Smooth muscle cell (in vitro differentiated cells): ENCODE measurements around the gene PIP5K1C. TPM values are rescaled to one million over a fixed set of nuclear protein-coding genes. Genes with fewer than 3 reads are reported as not detected.

Source experiments
- DNase-seq: peaks from one replicate; lab custom pipeline; 2025; ENCODE audit not compliant: unreplicated experiment; lab: John Stamatoyannopoulos, UW
- H2AFZ ChIP-seq: fragments of 200-600 bp; sonication (generic); 2 replicates; pipeline ENCODE4 v1.6.0; 2016; ENCODE audit warnings: antibody characterized with exemption, low read depth, mild to moderate bottlenecking
- H3F3A ChIP-seq: fragments of 200-600 bp; sonication (generic); 2 replicates; pipeline ENCODE4 v1.6.0; 2017; ENCODE audit warnings: antibody characterized with exemption, low read depth
- H3K27ac ChIP-seq: fragments of 200-600 bp; sonication (generic); 2 replicates; pipeline ENCODE4 v1.5.1; 2016; ENCODE audit warnings: low read depth, mild to moderate bottlenecking
- H3K27me3 ChIP-seq: fragments of 200-600 bp; sonication (generic); 2 replicates; pipeline ENCODE4 v1.6.1; 2016; ENCODE audit warnings: low read depth, mild to moderate bottlenecking
- H3K36me3 ChIP-seq: fragments of 200-600 bp; sonication (generic); 2 replicates; pipeline ENCODE4 v1.5.1; 2016; ENCODE audit warnings: low read depth
- H3K4me1 ChIP-seq: fragments of 200-600 bp; sonication (generic); 2 replicates; pipeline ENCODE4 v1.5.1; 2016; ENCODE audit warnings: low read depth
- H3K4me2 ChIP-seq: fragments of 200-600 bp; sonication (generic); 2 replicates; pipeline ENCODE4 v1.6.0; 2016; ENCODE audit warnings: mild to moderate bottlenecking
- H3K4me3 ChIP-seq: fragments of 200-600 bp; sonication (generic); 2 replicates; pipeline ENCODE4 v1.5.1; 2016; ENCODE audit warnings: mild to moderate bottlenecking
- H3K79me2 ChIP-seq: fragments of 200-600 bp; sonication (generic); 2 replicates; pipeline ENCODE4 v1.6.0; 2016; ENCODE audit warnings: low read depth, mild to moderate bottlenecking
- H3K9ac ChIP-seq: fragments of 200-600 bp; sonication (generic); 2 replicates; pipeline ENCODE4 v1.6.0; 2016; ENCODE audit warnings: low read depth
- H3K9me3 ChIP-seq: fragments of 200-600 bp; sonication (generic); replicated peaks from 2 replicates; pipeline ENCODE4 v1.5.1; 2016; ENCODE audit warnings: low read depth
- H4K20me1 ChIP-seq: fragments of 200-600 bp; sonication (generic); 2 replicates; pipeline ENCODE4 v1.6.0; 2016; ENCODE audit warnings: low read depth
- WGBS: methylation state at CpG from one replicate; pipeline ENCODE4 v1.1.7; 2016; ENCODE audit warnings: low lambda C conversion rate; 5-methylcytosine and 5-hydroxymethylcytosine counted together
- polyA plus RNA-seq: library from polyadenylated mRNA; unstranded; fragments of >200 nt; fragmentation: Nextera tagmentation; extraction: Ambion mirVana; gene quantifications from 2 replicates; pipeline ENCODE4 v1.2.1, GENCODE V29; 2016
- total RNA-seq: library from RNA; depleted of rRNA; stranded (reverse); fragments of >200 nt; gene quantifications from 2 replicates; pipeline ENCODE4 v1.2.3, GENCODE V29; 2014
- TF ChIP-seq, protein P1 (sequence below): fragments of 200-600 bp; sonication (generic); IDR thresholded peaks from 2 replicates; pipeline ENCODE4 v1.5.1; 2017; ENCODE audit warnings: borderline replicate concordance, mild to moderate bottlenecking, antibody characterized with exemption; ENCODE audit not compliant: insufficient read depth, poor library complexity, severe bottlenecking

The PIP5K1C gene
- total and polyA plus RNA-seq, 2 experiments from 2014 or later, result 13.2 to 27.2 TPM

DNA sequence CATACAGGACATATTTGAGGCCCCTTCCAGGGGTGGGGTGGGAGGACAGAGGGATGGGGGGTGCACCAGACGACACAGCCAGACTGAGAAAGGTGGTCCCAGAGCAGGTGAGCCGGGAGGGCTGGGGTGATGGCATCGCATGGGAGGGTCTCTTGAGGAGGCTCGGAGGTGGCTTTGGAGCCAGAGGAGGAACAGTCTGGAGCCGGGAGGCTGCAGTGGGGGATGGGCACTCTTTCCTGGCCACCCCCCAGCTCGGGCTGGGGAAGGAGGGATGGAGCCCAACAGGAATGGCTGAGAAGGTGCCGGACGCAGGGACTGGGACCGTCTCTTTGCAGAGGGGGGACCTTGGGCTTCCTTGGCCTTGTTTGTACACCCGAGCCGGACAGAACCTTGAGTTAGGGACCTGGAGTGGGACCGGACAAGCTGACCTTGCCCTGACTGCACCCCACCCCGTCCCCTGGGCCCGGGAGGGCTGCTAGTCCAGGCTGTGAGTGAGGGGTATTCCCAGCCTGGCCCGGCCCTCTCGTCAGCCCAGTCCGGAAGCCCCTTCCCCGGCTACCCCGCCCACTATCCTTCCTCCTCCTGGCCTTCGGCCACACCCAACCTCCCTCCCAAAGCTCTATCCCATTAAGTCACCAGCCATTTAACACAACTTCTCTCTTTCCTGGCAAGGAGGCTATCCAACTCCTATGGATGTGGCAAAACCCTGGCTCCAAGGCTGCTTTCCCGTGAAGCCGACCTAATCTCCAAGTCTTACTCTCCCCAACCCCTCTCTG is 92.8 kb downstream of the PIP5K1C start:
- peak overlapping the region; percentile 43 for H3K27ac ChIP-seq
- H3K27me3 ChIP-seq, result no peaks in the 10 kb centered on the region
- H2AFZ ChIP-seq, result peak overlapping the region; percentile 63
- H4K20me1 ChIP-seq, result no peaks in the 10 kb centered on the region
- no peaks in the 10 kb centered on the region for H3K79me2 ChIP-seq
- H3K4me2 ChIP-seq, result peak overlapping the region; percentile 86
- DNase-seq, result peak; percentile 40
- no peaks in the 10 kb centered on the region for H3K9me3 ChIP-seq
- no peaks in the 10 kb centered on the region for H3K36me3 ChIP-seq
- no peaks in the 10 kb centered on the region for H3F3A ChIP-seq
- 22% methylated on average over 18 of the region's 22 CpGs for WGBS
- no peak overlapping the region for H3K9ac ChIP-seq
- H3K4me1 ChIP-seq, result peaks cover 8% of the 10 kb centered on the region
- TF ChIP-seq, protein P1, sequence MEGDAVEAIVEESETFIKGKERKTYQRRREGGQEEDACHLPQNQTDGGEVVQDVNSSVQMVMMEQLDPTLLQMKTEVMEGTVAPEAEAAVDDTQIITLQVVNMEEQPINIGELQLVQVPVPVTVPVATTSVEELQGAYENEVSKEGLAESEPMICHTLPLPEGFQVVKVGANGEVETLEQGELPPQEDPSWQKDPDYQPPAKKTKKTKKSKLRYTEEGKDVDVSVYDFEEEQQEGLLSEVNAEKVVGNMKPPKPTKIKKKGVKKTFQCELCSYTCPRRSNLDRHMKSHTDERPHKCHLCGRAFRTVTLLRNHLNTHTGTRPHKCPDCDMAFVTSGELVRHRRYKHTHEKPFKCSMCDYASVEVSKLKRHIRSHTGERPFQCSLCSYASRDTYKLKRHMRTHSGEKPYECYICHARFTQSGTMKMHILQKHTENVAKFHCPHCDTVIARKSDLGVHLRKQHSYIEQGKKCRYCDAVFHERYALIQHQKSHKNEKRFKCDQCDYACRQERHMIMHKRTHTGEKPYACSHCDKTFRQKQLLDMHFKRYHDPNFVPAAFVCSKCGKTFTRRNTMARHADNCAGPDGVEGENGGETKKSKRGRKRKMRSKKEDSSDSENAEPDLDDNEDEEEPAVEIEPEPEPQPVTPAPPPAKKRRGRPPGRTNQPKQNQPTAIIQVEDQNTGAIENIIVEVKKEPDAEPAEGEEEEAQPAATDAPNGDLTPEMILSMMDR, result no peak
- H3K4me3 ChIP-seq, result peak overlapping the region; percentile 65

- H3K9ac ChIP-seq, result peak within 1 kb of the TSS; percentile 2
- H3K27me3 ChIP-seq, result no peaks in the 10 kb centered on the region
- peak; percentile 82 for DNase-seq
- H3K4me1 ChIP-seq, result peaks cover 8% of the 10 kb centered on the region
- H3K36me3 ChIP-seq, result no peaks in the 10 kb centered on the region
- H4K20me1 ChIP-seq, result no peaks in the 10 kb centered on the region
- no peaks in the 10 kb centered on the region for H3K9me3 ChIP-seq
- peak within 1 kb of the TSS; percentile 86 for H3K4me2 ChIP-seq
- peak within 1 kb of the TSS; percentile 63 for H2AFZ ChIP-seq
- no peaks in the 10 kb centered on the region for H3F3A ChIP-seq
- H3K79me2 ChIP-seq, result no peaks in the 10 kb centered on the region
- TF ChIP-seq, protein P1, result no peak
- 10% methylated on average over 9 of the region's 46 CpGs for WGBS
- H3K27ac ChIP-seq, result peak within 1 kb of the TSS; percentile 43
- H3K4me3 ChIP-seq, result peak within 1 kb of the TSS; percentile 65
These were observed 93.5 kb downstream of the PIP5K1C start, which contains the start of gene TBXA2R for GRCh38 chr19:3606690-3607289. Gene TBXA2R (minus strand): TSS chr19:3606875. CDS start chr19:3600634, 6,241 bp downstream.

GRCh38 chr19:3606174-3606689 is 94.0 kb downstream of the PIP5K1C start:
- no peaks in the 10 kb centered on the region for H3K79me2 ChIP-seq
- H2AFZ ChIP-seq, result peak overlapping the region; percentile 63
- no peaks in the 10 kb centered on the region for H3K27me3 ChIP-seq
- H3K4me2 ChIP-seq, result peak overlapping the region; percentile 86
- TF ChIP-seq, protein P1, result no peak
- WGBS, result 23% methylated on average over 26 of the region's 35 CpGs
- H3F3A ChIP-seq, result no peaks in the 10 kb centered on the region
- H3K9ac ChIP-seq, result peak overlapping the region; percentile 2
- no peaks in the 10 kb centered on the region for H4K20me1 ChIP-seq
- no peak overlapping the region for H3K27ac ChIP-seq
- H3K36me3 ChIP-seq, result no peaks in the 10 kb centered on the region
- H3K9me3 ChIP-seq, result no peaks in the 10 kb centered on the region
- peak overlapping the region; percentile 65 for H3K4me3 ChIP-seq
- DNase-seq, result no peak
- peaks cover 8% of the 10 kb centered on the region for H3K4me1 ChIP-seq
